ES-I3 (cell line): ENCODE data around the gene OBP2B.
"Not testable (repeated sequence)": the region's sequence is repeated elsewhere in the genome, so short reads cannot be mapped to it uniquely, and the experiment has no call there.

Experiments
- H3K36me3 ChIP-seq: 2 replicates; pipeline ENCODE4 v1.6.1; 2013; ENCODE audit warnings: mild to moderate bottlenecking, low read length, control low read depth, moderate library complexity; ENCODE audit not compliant: insufficient read depth
- H3K4me1 ChIP-seq: 2 replicates; pipeline ENCODE4 v1.6.1; 2013; ENCODE audit warnings: mild to moderate bottlenecking, control low read depth, low read length; ENCODE audit not compliant: insufficient read depth
- H3K9ac ChIP-seq: 2 replicates; pipeline ENCODE4 v1.6.1; 2013; ENCODE audit warnings: low read depth, mild to moderate bottlenecking, low read length, moderate library complexity
- H3K9me3 ChIP-seq: 2 replicates; pipeline ENCODE4 v1.6.1; 2013; ENCODE audit warnings: mild to moderate bottlenecking, low read length, moderate library complexity; ENCODE audit not compliant: control insufficient read depth, insufficient read depth

OBP2B gene

GRCh38 chr9:133187561-133188005 lies 21.5 kb downstream of the OBP2B start:
- H3K9me3 ChIP-seq: no peaks in the 10 kb centered on the region
- no peak overlapping the region for H3K9ac ChIP-seq

GRCh38 chr9:133186736-133187135 lies 22.3 kb downstream of the OBP2B start:
- Histone ChIP-seq H3K9me3 (no peaks in the 10 kb centered on the region), H3K36me3 (no peaks in the 10 kb centered on the region), H3K9ac (no peak overlapping the region)

More at GRCh38 chr9:133187561-133188005, 21.5 kb downstream of the OBP2B start:
- Histone ChIP-seq H3K4me1 (no peaks in the 10 kb centered on the region; the same call in 1 of the 2 replicates), H3K36me3 (no peaks in the 10 kb centered on the region)

GRCh38 chr9:133184971-133185370 lies 24.1 kb downstream of the OBP2B start:
- Histone ChIP-seq H3K9ac (no peak overlapping the region), H3K36me3 (no peaks in the 10 kb centered on the region), H3K4me1 (no peaks in the 10 kb centered on the region; the same call in 1 of the 2 replicates), H3K9me3 (no peaks in the 10 kb centered on the region)

More at GRCh38 chr9:133186736-133187135, 22.3 kb downstream of the OBP2B start:
- H3K4me1 ChIP-seq: no peaks in the 10 kb centered on the region; the same call in 1 of the 2 replicates

- H3K9me3 ChIP-seq: no peaks in the 10 kb centered on the region
- H3K9ac ChIP-seq: no peak overlapping the region
- H3K4me1 ChIP-seq: no peaks in the 10 kb centered on the region; the same call in 1 of the 2 replicates
- H3K36me3 ChIP-seq: no peaks in the 10 kb centered on the region
Measured at GRCh38 chr9:133182151-133182550, 26.9 kb downstream of the OBP2B start.

GRCh38 chr9:133181561-133181960 lies 27.5 kb downstream of the OBP2B start:
- H3K9ac ChIP-seq: no peak overlapping the region
- H3K4me1 ChIP-seq: no peaks in the 10 kb centered on the region; the same call in 1 of the 2 replicates
- no peaks in the 10 kb centered on the region for H3K9me3 ChIP-seq
- H3K36me3 ChIP-seq: no peaks in the 10 kb centered on the region

- H3K9ac ChIP-seq: no peak overlapping the region
- no peaks in the 10 kb centered on the region for H3K36me3 ChIP-seq
- H3K9me3 ChIP-seq: no peaks in the 10 kb centered on the region
- no peaks in the 10 kb centered on the region; the same call in 1 of the 2 replicates for H3K4me1 ChIP-seq
Measured at GRCh38 chr9:133180953-133181352, 28.1 kb downstream of the OBP2B start.

GRCh38 chr9:133173056-133173455 lies 36.0 kb downstream of the OBP2B start:
- Histone ChIP-seq H3K36me3 (no peaks in the 10 kb centered on the region), H3K9me3 (no peaks in the 10 kb centered on the region), H3K9ac (no peak overlapping the region), H3K4me1 (peaks cover 5% of the 10 kb centered on the region; the same call in 1 of the 2 replicates)

- H3K9ac ChIP-seq: no peak overlapping the region
- no peaks in the 10 kb centered on the region for H3K36me3 ChIP-seq
- no peaks in the 10 kb centered on the region for H3K9me3 ChIP-seq
- peaks cover 6% of the 10 kb centered on the region; the same call in 1 of the 2 replicates for H3K4me1 ChIP-seq
Measured at GRCh38 chr9:133171161-133171961, 37.7 kb downstream of the OBP2B start.

GRCh38 chr9:133170716-133171115 lies 38.3 kb downstream of the OBP2B start:
- H3K4me1 ChIP-seq: peaks cover 6% of the 10 kb centered on the region; the same call in 1 of the 2 replicates
- H3K36me3 ChIP-seq: no peaks in the 10 kb centered on the region
- H3K9ac ChIP-seq: no peak overlapping the region
- H3K9me3 ChIP-seq: no peaks in the 10 kb centered on the region

GRCh38 chr9:133169687-133170086 lies 39.4 kb downstream of the OBP2B start:
- not testable (repeated sequence) for H3K9me3 ChIP-seq, H3K9ac ChIP-seq, H3K4me1 ChIP-seq

GRCh38 chr9:133169102-133169501 lies 39.9 kb downstream of the OBP2B start:
- Histone ChIP-seq H3K36me3 (no peaks in the 10 kb centered on the region), H3K9ac (no peak overlapping the region), H3K4me1 (peaks cover 11% of the 10 kb centered on the region), H3K9me3 (no peaks in the 10 kb centered on the region)

More at GRCh38 chr9:133169687-133170086, 39.4 kb downstream of the OBP2B start:
- H3K36me3 ChIP-seq: not testable (repeated sequence)

GRCh38 chr9:133168432-133168831 lies 40.6 kb downstream of the OBP2B start:
- no peaks in the 10 kb centered on the region for H3K9me3 ChIP-seq
- no peaks in the 10 kb centered on the region for H3K36me3 ChIP-seq
- H3K9ac ChIP-seq: no peak overlapping the region
- peaks cover 12% of the 10 kb centered on the region for H3K4me1 ChIP-seq

GRCh38 chr9:133167769-133168168 lies 41.3 kb downstream of the OBP2B start:
- Histone ChIP-seq H3K9me3 (no peaks in the 10 kb centered on the region), H3K9ac (no peak overlapping the region), H3K4me1 (peaks cover 12% of the 10 kb centered on the region), H3K36me3 (no peaks in the 10 kb centered on the region)

- no peaks in the 10 kb centered on the region for H3K9me3 ChIP-seq
- H3K4me1 ChIP-seq: peaks cover 12% of the 10 kb centered on the region
- no peak overlapping the region for H3K9ac ChIP-seq
Measured at GRCh38 chr9:133167096-133167730, 41.8 kb downstream of the OBP2B start.

GRCh38 chr9:133166392-133166791 lies 42.7 kb downstream of the OBP2B start:
- Histone ChIP-seq H3K9me3 (no peaks in the 10 kb centered on the region), H3K9ac (no peak overlapping the region), H3K4me1 (peaks cover 12% of the 10 kb centered on the region), H3K36me3 (no peaks in the 10 kb centered on the region)

More at GRCh38 chr9:133167096-133167730, 41.8 kb downstream of the OBP2B start:
- H3K36me3 ChIP-seq: no peaks in the 10 kb centered on the region
